A549 (cell line): ENCODE results near the gene CNKSR1. TPM values are rescaled to one million over a fixed set of nuclear protein-coding genes. Genes with fewer than 3 reads are reported as not detected.

Source experiments
- ATAC-seq, 2 experiments: fragments of 200-7000 bp in 1 of 2; fragments of >200 bp in 1 of 2; cut with Nextera tagmentation in 1 of 2; cut with Tn5 transposase in 1 of 2; 3 replicates each; pipeline versions ENCODE4 v1.8.0 to v1.9.1; 2018 to 2020; ENCODE audit warnings: mild to moderate bottlenecking in 1 of 2, moderate library complexity in 1 of 2
- CTCF ChIA-PET: fragments of 300-600 bp; sonication (Branson Sonifier 250); formaldehyde crosslinking; extraction: SDS; loops from one replicate; lab custom pipeline; 2021; ENCODE audit warnings: antibody characterized with exemption, inconsistent platforms; lab: Yijun Ruan, JAX
- POLR2A ChIA-PET: fragments of 350-600 bp; formaldehyde crosslinking; extraction: SDS; loops from one replicate; lab custom pipeline; 2021; ENCODE audit warnings: antibody characterized with exemption, inconsistent platforms; lab: Yijun Ruan, JAX
- DNase-seq, 2 experiments: peaks; one replicate each; pipeline versions ENCODE4 v3.0.0 to v3.0.0-alpha.2; 2011 to 2016; ENCODE audit warnings: low read depth in 1 of 2, low spot score in 1 of 2
- FAIRE-seq: peaks from 2 replicates; lab custom pipeline; 2011; peaks lifted over from hg19 to GRCh38; lab: Jason Lieb, UNC
- H3K27ac ChIP-seq, 2 experiments: fragments of >200 bp; sonication (Bioruptor Twin); formaldehyde crosslinking; 3 replicates each; pipeline ENCODE4 v1.5.1; 2016 to 2017
- H3K4me1 ChIP-seq: fragments of >200 bp; sonication (Bioruptor Twin); formaldehyde crosslinking; 3 replicates; pipeline ENCODE4 v1.6.1; 2016
- H3K4me2 ChIP-seq: fragments of >200 bp; sonication (Bioruptor Twin); formaldehyde crosslinking; 3 replicates; pipeline ENCODE4 v1.6.1; 2016
- H3K4me3 ChIP-seq: fragments of >200 bp; sonication (Bioruptor Twin); formaldehyde crosslinking; 3 replicates; pipeline ENCODE4 v1.5.1; 2016
- H3K9me3 ChIP-seq: fragments of >200 bp; sonication (Bioruptor Twin); formaldehyde crosslinking; 3 replicates; pipeline ENCODE4 v1.6.1; 2016
- ATOH8 ChIP-seq: fragments of 250-450 bp; sonication (Bioruptor Pico); IDR thresholded peaks from 2 replicates; pipeline ENCODE4 v1.5.0; 2020; ENCODE audit warnings: low read depth, mild to moderate bottlenecking, moderate library complexity
- BHLHE40 ChIP-seq: IDR thresholded peaks from 2 replicates; pipeline ENCODE4 v1.6.1; 2012; ENCODE audit warnings: low read depth, low read length, inconsistent platforms
- CBX2 ChIP-seq: fragments of 200-600 bp; sonication (generic); IDR thresholded peaks from 2 replicates; pipeline ENCODE4 v1.6.1; 2016; ENCODE audit warnings: low read depth, mild to moderate bottlenecking, borderline replicate concordance
- CEBPB ChIP-seq, 2 experiments: fragments of >200 bp in 1 of 2; sonication (Bioruptor Twin) in 1 of 2; formaldehyde crosslinking in 1 of 2; IDR thresholded peaks; 2 replicates each; pipeline ENCODE4 v1.6.1; 2012 to 2016
- CHD2 ChIP-seq: fragments of 150-350 bp; IDR thresholded peaks from 2 replicates; pipeline ENCODE4 v1.6.1; 2014; ENCODE audit warnings: low read length; ENCODE audit not compliant: partially characterized antibody
- E2F6 ChIP-seq: IDR thresholded peaks from 2 replicates; pipeline ENCODE4 v1.6.1; 2012; ENCODE audit warnings: low read depth, borderline replicate concordance
- ESRRA ChIP-seq: fragments of 150-350 bp; IDR thresholded peaks from 2 replicates; pipeline ENCODE4 v1.6.1; 2014; ENCODE audit warnings: mild to moderate bottlenecking, low read length, borderline replicate concordance
- HEYL ChIP-seq: fragments of 250-450 bp; sonication (Bioruptor Pico); IDR thresholded peaks from 2 replicates; pipeline ENCODE4 v1.8.0; 2021; ENCODE audit warnings: mild to moderate bottlenecking, moderate library complexity
- HOXA7 ChIP-seq: fragments of 250-450 bp; sonication (Bioruptor Pico); IDR thresholded peaks from 2 replicates; pipeline ENCODE4 v1.5.0; 2020; ENCODE audit warnings: mild to moderate bottlenecking, moderate library complexity
- KDM5A ChIP-seq: fragments of 200-600 bp; sonication (generic); IDR thresholded peaks from 2 replicates; pipeline ENCODE4 v1.6.1; 2016; ENCODE audit warnings: antibody characterized with exemption, mild to moderate bottlenecking
- MAFK ChIP-seq: fragments of 450-650 bp; IDR thresholded peaks from 2 replicates; pipeline ENCODE4 v1.6.1; 2014; ENCODE audit not compliant: partially characterized antibody
- MAZ ChIP-seq: fragments of 150-350 bp; IDR thresholded peaks from 2 replicates; pipeline ENCODE4 v1.6.1; 2014; ENCODE audit warnings: antibody characterized with exemption, low read depth, low read length, borderline replicate concordance
- NFE2L2 ChIP-seq: fragments of 150-350 bp; conservative IDR thresholded peaks from 2 replicates; pipeline ENCODE4 v1.6.1; 2014; ENCODE audit warnings: low read length
- NPAS2 ChIP-seq: fragments of 250-450 bp; sonication (Bioruptor Pico); IDR thresholded peaks from 2 replicates; pipeline ENCODE4 v1.8.0; 2022; ENCODE audit warnings: mild to moderate bottlenecking, moderate library complexity, borderline replicate concordance
- NR3C1 ChIP-seq: fragments of >200 bp; sonication (Bioruptor Twin); formaldehyde crosslinking; IDR thresholded peaks from 3 replicates; pipeline ENCODE4 v1.6.1; 2017
- PBX3 ChIP-seq: IDR thresholded peaks from 2 replicates; pipeline ENCODE4 v1.6.1; 2012
- PHF8 ChIP-seq: fragments of 200-600 bp; sonication (generic); IDR thresholded peaks from 2 replicates; pipeline ENCODE4 v1.6.1; 2016; ENCODE audit warnings: low read depth, mild to moderate bottlenecking, antibody characterized with exemption, moderate library complexity, borderline replicate concordance
- RAD21 ChIP-seq, 2 experiments: fragments of >200 bp in 1 of 2; sonication (Bioruptor Twin) in 1 of 2; formaldehyde crosslinking in 1 of 2; IDR thresholded peaks in 1 of 2; conservative IDR thresholded peaks in 1 of 2; 2 replicates in 1 of 2; 3 replicates in 1 of 2; pipeline ENCODE4 v1.6.1; 2012 to 2018; ENCODE audit warnings: inconsistent platforms in 1 of 2
- RARB ChIP-seq: fragments of 250-450 bp; sonication (Bioruptor Pico); IDR thresholded peaks from 2 replicates; pipeline ENCODE4 v1.8.0; 2021; ENCODE audit warnings: mild to moderate bottlenecking, moderate library complexity
- RFX5 ChIP-seq: fragments of 450-650 bp; IDR thresholded peaks from 2 replicates; pipeline ENCODE4 v1.7.1; 2014; ENCODE audit warnings: antibody characterized with exemption, mild to moderate bottlenecking, moderate library complexity
- RNF2 ChIP-seq: fragments of 200-600 bp; sonication (generic); IDR thresholded peaks from 2 replicates; pipeline ENCODE4 v1.6.1; 2016; ENCODE audit warnings: low read depth, mild to moderate bottlenecking, antibody characterized with exemption, moderate library complexity, borderline replicate concordance
- SREBF2 ChIP-seq: fragments of 450-650 bp; IDR thresholded peaks from 2 replicates; pipeline ENCODE4 v1.6.1; 2014; ENCODE audit warnings: mild to moderate bottlenecking, moderate library complexity
- TFCP2L1 ChIP-seq: fragments of 250-450 bp; sonication (Bioruptor Pico); IDR thresholded peaks from 2 replicates; pipeline ENCODE4 v1.5.0; 2021; ENCODE audit warnings: mild to moderate bottlenecking
- TP53 ChIP-seq: fragments of 250-450 bp; sonication (Bioruptor Pico); IDR thresholded peaks from 2 replicates; pipeline ENCODE4 v1.5.0; 2021; ENCODE audit warnings: mild to moderate bottlenecking, moderate library complexity
- ZFP36 ChIP-seq: fragments of 450-650 bp; IDR thresholded peaks from 2 replicates; pipeline ENCODE4 v1.6.1; 2014; ENCODE audit warnings: borderline replicate concordance; ENCODE audit not compliant: partially characterized antibody
- ZNF302 ChIP-seq: fragments of 250-450 bp; sonication (Bioruptor Pico); IDR thresholded peaks from 2 replicates; pipeline ENCODE4 v1.9.0; 2021; ENCODE audit warnings: inconsistent platforms, mild to moderate bottlenecking, moderate library complexity
- ZSCAN20 ChIP-seq: fragments of 250-450 bp; sonication (Bioruptor Pico); IDR thresholded peaks from 2 replicates; pipeline ENCODE4 v1.8.0; 2022; ENCODE audit warnings: mild to moderate bottlenecking, moderate library complexity
- WGBS: methylation state at CpG from one replicate; pipeline ENCODE4 v1.1.6; 2017; ENCODE audit errors: missing lambda C conversion rate; 5-methylcytosine and 5-hydroxymethylcytosine counted together
- polyA plus RNA-seq, 4 experiments: library from polyadenylated mRNA; depleted of rRNA in 3 of 4; stranded (reverse); fragments of >200 nt; fragmentation: RNase III in 1 of 4; extraction: RNeasy Plus Mini Kit Qiagen cat#74134 plus additional on column Dnase treatment in 1 of 4; gene quantifications; 2 replicates in 3 of 4; 3 replicates in 1 of 4; pipeline ENCODE4 v1.2.3, GENCODE V29; 2011 to 2017
- TF ChIP-seq, protein P1 (sequence below): fragments of 450-650 bp; IDR thresholded peaks from 2 replicates; pipeline ENCODE4 v1.6.1; 2014; ENCODE audit warnings: antibody characterized with exemption
- TF ChIP-seq, protein P2 (sequence below): fragments of 250-450 bp; sonication (Bioruptor Pico); IDR thresholded peaks from 2 replicates; pipeline ENCODE4 v1.5.0; 2021; ENCODE audit warnings: mild to moderate bottlenecking, moderate library complexity, borderline replicate concordance
- TF ChIP-seq, protein P3 (sequence below): fragments of >200 bp; sonication (Bioruptor Twin); formaldehyde crosslinking; IDR thresholded peaks from 2 replicates; pipeline ENCODE4 v1.6.1; 2016

CNKSR1 gene
- polyA plus RNA-seq, 2 of the 4 experiments (the other 2 are of a cell fraction) = 0.17 to 0.32 TPM

- Histone ChIP-seq H3K4me1 (0 out of 3 replicates have a peak, but pooled peaks cover 6% of the 10 kb centered on the region), H3K4me3 (peak overlapping the region; percentile 46), H3K27ac (peak overlapping the region; percentile 60 to 87), H3K4me2 (peak overlapping the region; percentile 93), H3K9me3 (no peaks in the 10 kb centered on the region)
- ATAC-seq (no peak), DNase-seq (peak in 1 of 2 experiments; percentile 16), FAIRE-seq (no peak)
- POLR2A ChIA-PET = interaction anchor here (0.6 kb wide), 1 partner anchor 10 kb away, joined by 5 read pairs; no protein-coding TSS in a partner anchor
- CTCF ChIA-PET = interaction anchor here (0.5 to 2.4 kb wide), 11 partner anchors 17 to 160 kb away, joined by 3 to 17 read pairs (median 4); partner anchors contain the start of gene CEP85
- WGBS = 57% methylated on average over 20 of the region's 21 CpGs
- TF ChIP-seq TFCP2L1 (CRISPR knock-in tag) (no peak), ESRRA (no peak), ZNF302 (CRISPR knock-in tag) (no peak), PBX3 (no peak), CBX2 (no peak), RAD21 (conservative IDR thresholded peaks at IDR 0.05 in 1 of 2, IDR thresholded peaks at IDR 0.05 in 1 of 2) (no peak), PHF8 (no peak), NPAS2 (CRISPR knock-in tag) (no peak), NFE2L2 (no peak), RNF2 (no peak), MAZ (no peak), NR3C1 (no peak), ATOH8 (CRISPR knock-in tag) (no peak)
- TF ChIP-seq, protein P1, sequence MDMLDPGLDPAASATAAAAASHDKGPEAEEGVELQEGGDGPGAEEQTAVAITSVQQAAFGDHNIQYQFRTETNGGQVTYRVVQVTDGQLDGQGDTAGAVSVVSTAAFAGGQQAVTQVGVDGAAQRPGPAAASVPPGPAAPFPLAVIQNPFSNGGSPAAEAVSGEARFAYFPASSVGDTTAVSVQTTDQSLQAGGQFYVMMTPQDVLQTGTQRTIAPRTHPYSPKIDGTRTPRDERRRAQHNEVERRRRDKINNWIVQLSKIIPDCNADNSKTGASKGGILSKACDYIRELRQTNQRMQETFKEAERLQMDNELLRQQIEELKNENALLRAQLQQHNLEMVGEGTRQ = no peak
- TF ChIP-seq, protein P2, sequence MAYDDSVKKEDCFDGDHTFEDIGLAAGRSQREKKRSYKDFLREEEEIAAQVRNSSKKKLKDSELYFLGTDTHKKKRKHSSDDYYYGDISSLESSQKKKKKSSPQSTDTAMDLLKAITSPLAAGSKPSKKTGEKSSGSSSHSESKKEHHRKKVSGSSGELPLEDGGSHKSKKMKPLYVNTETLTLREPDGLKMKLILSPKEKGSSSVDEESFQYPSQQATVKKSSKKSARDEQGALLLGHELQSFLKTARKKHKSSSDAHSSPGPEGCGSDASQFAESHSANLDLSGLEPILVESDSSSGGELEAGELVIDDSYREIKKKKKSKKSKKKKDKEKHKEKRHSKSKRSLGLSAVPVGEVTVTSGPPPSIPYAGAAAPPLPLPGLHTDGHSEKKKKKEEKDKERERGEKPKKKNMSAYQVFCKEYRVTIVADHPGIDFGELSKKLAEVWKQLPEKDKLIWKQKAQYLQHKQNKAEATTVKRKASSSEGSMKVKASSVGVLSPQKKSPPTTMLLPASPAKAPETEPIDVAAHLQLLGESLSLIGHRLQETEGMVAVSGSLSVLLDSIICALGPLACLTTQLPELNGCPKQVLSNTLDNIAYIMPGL (CRISPR knock-in tag) = no peak
Measured at GRCh38 chr1:26162220-26162709, 15.0 kb upstream of the CNKSR1 start.

DNA sequence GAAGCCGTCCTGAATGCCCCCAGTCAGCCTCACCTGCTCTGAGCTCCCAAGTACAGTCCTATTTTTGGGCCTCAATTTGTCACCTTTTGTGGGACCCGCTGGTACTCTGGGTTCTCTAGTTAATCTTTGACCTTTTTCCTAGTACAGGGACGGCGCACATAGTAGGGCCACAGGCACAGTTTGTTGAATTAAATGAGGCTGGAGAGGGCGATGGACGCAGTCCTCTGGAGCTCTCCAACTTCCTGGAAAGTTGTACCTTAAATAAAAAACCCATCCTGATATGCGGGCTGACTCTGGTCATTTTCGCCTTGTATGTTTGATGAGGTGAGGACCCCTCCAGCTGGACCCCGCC is 13.6 kb upstream of the CNKSR1 start:
- TF ChIP-seq ZFP36 (no peak), KDM5A (no peak), NR3C1 (no peak), ZSCAN20 (CRISPR knock-in tag) (no peak), ZNF302 (CRISPR knock-in tag) (no peak), CEBPB (IDR thresholded peaks at IDR 0.05) (no peak), E2F6 (no peak), MAFK (no peak), PBX3 (no peak), RFX5 (no peak), HOXA7 (CRISPR knock-in tag) (no peak), SREBF2 (no peak), TP53 (CRISPR knock-in tag) (no peak), CHD2 (no peak), NFE2L2 (no peak), BHLHE40 (no peak), RARB (CRISPR knock-in tag) (no peak), RNF2 (no peak), HEYL (CRISPR knock-in tag) (no peak)
- TF ChIP-seq, protein P3, sequence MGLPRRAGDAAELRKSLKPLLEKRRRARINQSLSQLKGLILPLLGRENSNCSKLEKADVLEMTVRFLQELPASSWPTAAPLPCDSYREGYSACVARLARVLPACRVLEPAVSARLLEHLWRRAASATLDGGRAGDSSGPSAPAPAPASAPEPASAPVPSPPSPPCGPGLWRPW = no peak
- WGBS = 81% methylated on average over 8 of the region's 9 CpGs
- POLR2A ChIA-PET = no interaction called here
- 0 out of 3 replicates have a peak, but pooled peaks cover 6% of the 10 kb centered on the region for H3K4me1 ChIP-seq
- H3K4me2 ChIP-seq = peak overlapping the region; percentile 84
- CTCF ChIA-PET = interaction anchor here (0.6 to 2.3 kb wide), 16 partner anchors 9 to 155 kb away, joined by 3 to 17 read pairs (median 3); partner anchors contain the start of gene CATSPER4
- DNase-seq = no peak
- ATAC-seq = no peak
- H3K27ac ChIP-seq = peak overlapping the region; percentile 88 to 89; a peak in 4 of 6 replicates
- H3K4me3 ChIP-seq = peak overlapping the region; percentile 54; the same call in 2 of the 3 replicates
- FAIRE-seq = no peak
- H3K9me3 ChIP-seq = no peaks in the 10 kb centered on the region
